Thoracic aorta (tissue), 2 donors: ENCODE data around the gene PEPD. TPM values are rescaled to one million over a fixed set of nuclear protein-coding genes. Genes with fewer than 3 reads are reported as not detected.

ENCODE experiments used
- ATAC-seq: fragments of 150-250 bp; one replicate; pipeline ENCODE4 v1.8.0; 2017; ENCODE audit warnings: low read depth; ENCODE audit not compliant: insufficient number of reproducible peaks, low FRiP score
- DNase-seq: peaks from one replicate; pipeline ENCODE4 v3.0.0-alpha.2; 2020; ENCODE audit warnings: low spot score
- H3K27ac ChIP-seq, 2 donors: fragments of 200-600 bp; sonication (generic); 1 replicate in 1 of 2; 2 replicates in 1 of 2; pipeline ENCODE4 v1.5.1; 2016; ENCODE audit warnings: mild to moderate bottlenecking in 2 of 2, moderate library complexity in 2 of 2
- H3K27me3 ChIP-seq: fragments of 200-600 bp; sonication (generic); replicated peaks from 2 replicates; pipeline ENCODE4 v1.6.0; 2016; ENCODE audit warnings: mild to moderate bottlenecking; ENCODE audit not compliant: insufficient read depth
- H3K36me3 ChIP-seq: fragments of 200-600 bp; sonication (generic); one replicate; pipeline ENCODE4 v1.5.1; 2016
- H3K4me1 ChIP-seq, 2 donors: fragments of 200-600 bp; sonication (generic); 1 replicate in 1 of 2; 2 replicates in 1 of 2; pipeline versions ENCODE4 v1.5.1 to v1.6.0; 2016; ENCODE audit warnings: low read depth in 2 of 2, mild to moderate bottlenecking in 1 of 2; ENCODE audit not compliant: control insufficient read depth in 1 of 2
- H3K4me3 ChIP-seq: fragments of 200-600 bp; sonication (generic); 2 replicates; pipeline ENCODE4 v1.5.1; 2016; ENCODE audit warnings: mild to moderate bottlenecking
- H3K9me3 ChIP-seq: fragments of 200-600 bp; sonication (generic); 2 replicates; pipeline ENCODE4 v1.5.1; 2016
- CTCF ChIP-seq: fragments of 200-600 bp; sonication (generic); IDR thresholded peaks from one replicate; pipeline ENCODE4 v1.5.1; 2019; ENCODE audit warnings: antibody characterized with exemption
- total RNA-seq, 2 donors: library from RNA; depleted of rRNA; stranded (reverse); fragments of >200 nt; gene quantifications; one replicate each; pipeline versions ENCODE4 v1.1.0 to v1.2.3, GENCODE V29; 2016

PEPD gene
- total RNA-seq, 2 donors from 2014 or later: 48.7 to 70.9 TPM

- Histone ChIP-seq H3K4me3 (peak overlapping the region; percentile 92), H3K9me3 (no peaks in the 10 kb centered on the region), H3K4me1 (peaks cover 14 to 30% of the 10 kb centered on the region in 2 donors), H3K36me3 (peaks cover 6% of the 10 kb centered on the region), H3K27me3 (no peaks in the 10 kb centered on the region), H3K27ac (no peak overlapping the region)
- ATAC-seq (no peak), DNase-seq (no peak)
- TF ChIP-seq CTCF: no peak
Measured at GRCh38 chr19:33375156-33375836, 146.3 kb downstream of the PEPD start.

- ATAC-seq (peak; percentile 10), DNase-seq (no peak)
- H3K4me1 ChIP-seq: peaks cover 14 to 30% of the 10 kb centered on the region in 2 donors
Measured at GRCh38 chr19:33374236-33374714, 147.3 kb downstream of the PEPD start.

GRCh38 chr19:33373453-33374235 is 147.9 kb downstream of the PEPD start, which contains the start of gene CEBPG:
CEBPG (plus strand) TSS chr19:33373709; CDS start chr19:33379240, 5,531 bp downstream.
- DNase-seq (peak; percentile 62), ATAC-seq (peak; percentile 91)
- peak within 1 kb of the TSS; percentile 92 for H3K4me3 ChIP-seq
- H3K36me3 ChIP-seq: no peaks in the 10 kb centered on the region
- no peaks in the 10 kb centered on the region for H3K9me3 ChIP-seq
- H3K27me3 ChIP-seq: no peaks in the 10 kb centered on the region
- TF ChIP-seq CTCF: no peak
- H3K27ac ChIP-seq: peak within 1 kb of the TSS; percentile 95 to 97
- peaks cover 14 to 30% of the 10 kb centered on the region in 2 donors for H3K4me1 ChIP-seq

More at GRCh38 chr19:33374236-33374714, 147.3 kb downstream of the PEPD start:
- Histone ChIP-seq H3K27me3 (no peaks in the 10 kb centered on the region), H3K36me3 (peaks cover 6% of the 10 kb centered on the region), H3K4me3 (peak overlapping the region; percentile 92), H3K27ac (peak overlapping the region; percentile 95 to 97), H3K9me3 (no peaks in the 10 kb centered on the region)
- no peak for TF ChIP-seq CTCF

- ATAC-seq: no peak
Measured at GRCh38 chr19:33370783-33371182, 150.8 kb downstream of the PEPD start.

More at GRCh38 chr19:33370783-33371182, 150.8 kb downstream of the PEPD start:
- Histone ChIP-seq H3K4me3 (no peak overlapping the region), H3K4me1 (peaks cover 13% of the 10 kb centered on the region in 2 donors), H3K27ac (no peak overlapping the region), H3K36me3 (no peaks in the 10 kb centered on the region), H3K27me3 (no peaks in the 10 kb centered on the region), H3K9me3 (no peaks in the 10 kb centered on the region)
- no peak for TF ChIP-seq CTCF
- DNase-seq: no peak
